HG02970 (cell line): ENCODE data around the gene GLDC.
"Not testable (repeated sequence)": the region's sequence is repeated elsewhere in the genome, so short reads cannot be mapped to it uniquely, and the experiment has no call there.

Experiments
- ATAC-seq: cut with Tn5 transposase; IDR thresholded peaks from one replicate; pipeline ENCODE4 v1.9.1; 2021; ENCODE audit warnings: mild to moderate bottlenecking, moderate library complexity, moderate number of reproducible peaks; ENCODE audit not compliant: unreplicated experiment, low FRiP score

Gene GLDC

GRCh38 chr9:6625363-6625762 lies 20.2 kb downstream of the GLDC start:
- no peak for ATAC-seq

DNA sequence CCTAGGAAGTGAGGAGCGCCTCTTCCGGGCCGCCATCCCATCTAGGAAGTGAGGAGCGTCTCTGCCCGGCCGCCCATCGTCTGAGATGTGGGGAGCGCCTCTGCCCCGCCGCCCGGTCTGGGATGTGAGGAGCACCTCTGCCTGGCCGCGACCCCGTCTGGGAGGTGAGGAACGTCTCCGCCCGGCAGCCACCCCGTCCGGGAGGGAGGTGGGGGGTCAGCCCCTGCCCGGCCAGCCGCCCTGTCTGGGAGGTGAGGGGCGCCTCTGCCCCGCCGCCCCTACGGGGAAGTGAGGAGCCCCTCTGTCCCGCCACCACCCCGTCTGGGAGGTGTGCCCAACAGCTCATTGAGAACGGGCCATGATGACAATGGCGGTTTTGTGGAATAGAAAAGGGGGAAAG lies 22.7 kb downstream of the GLDC start:
- not testable (repeated sequence) for ATAC-seq

DNA sequence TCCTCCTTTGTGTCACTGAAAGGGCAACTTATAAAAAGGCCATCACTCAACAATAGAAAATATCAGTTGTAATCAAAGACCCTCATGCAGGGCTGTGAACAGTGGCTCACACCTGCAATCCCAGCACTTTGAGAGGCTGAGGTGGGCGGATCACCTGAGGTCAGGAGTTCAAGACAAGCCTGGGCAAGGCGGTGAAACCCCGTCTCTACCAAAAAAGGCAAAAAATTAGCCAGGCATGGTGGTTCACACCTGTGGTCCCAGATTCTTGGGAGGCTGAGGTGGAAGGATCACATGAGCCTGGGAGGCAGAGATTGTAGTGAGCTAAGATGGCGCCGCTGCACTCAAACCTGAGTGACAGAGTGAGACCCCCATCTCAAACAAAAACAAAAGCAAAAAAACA lies 24.7 kb downstream of the GLDC start:
- no peak for ATAC-seq

DNA sequence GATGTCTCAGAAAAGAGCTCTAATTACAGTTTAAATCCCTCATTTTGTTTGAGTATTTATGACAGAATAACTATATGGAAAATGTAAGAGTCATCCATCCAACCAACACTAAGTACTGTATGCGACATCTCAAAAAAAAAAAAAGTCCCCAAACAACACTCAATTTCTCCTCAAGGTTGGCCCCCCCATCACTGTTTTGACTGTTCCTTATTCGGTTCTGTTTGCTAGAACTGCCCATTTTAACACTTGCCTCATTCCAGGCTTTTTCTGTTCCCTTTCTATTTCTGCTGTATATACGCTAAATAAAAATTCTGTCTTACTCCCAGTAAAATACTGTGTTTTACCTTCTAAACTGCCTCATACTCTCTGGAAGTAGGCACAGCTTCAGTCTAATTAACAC lies 25.2 kb downstream of the GLDC start:
- no peak for ATAC-seq

GRCh38 chr9:6619909-6620308 lies 25.6 kb downstream of the GLDC start:
- ATAC-seq: no peak

- no peak for ATAC-seq
Observed at GRCh38 chr9:6616951-6617602, 28.5 kb downstream of the GLDC start.

DNA sequence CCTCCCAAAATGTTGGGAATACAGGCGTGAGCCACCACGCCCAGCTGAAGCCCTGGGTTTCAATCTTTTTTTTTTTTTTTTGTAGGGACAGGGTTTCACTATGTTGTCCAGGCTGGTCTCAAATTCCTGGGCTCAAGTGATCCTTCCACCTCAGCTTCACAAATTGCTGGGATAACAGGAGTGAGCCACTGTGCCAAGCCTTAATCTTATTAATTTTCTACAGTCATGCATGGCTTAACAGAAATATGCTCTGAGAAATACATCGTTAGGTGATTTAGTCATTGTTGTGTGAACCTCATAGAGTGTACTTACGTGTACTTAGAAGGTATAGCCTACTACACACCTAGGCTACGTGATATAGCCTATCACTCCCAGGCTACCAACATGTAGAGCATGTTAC lies 31.0 kb downstream of the GLDC start:
- ATAC-seq: no peak

GRCh38 chr9:6611865-6612264 lies 33.7 kb downstream of the GLDC start:
- ATAC-seq: no peak

DNA sequence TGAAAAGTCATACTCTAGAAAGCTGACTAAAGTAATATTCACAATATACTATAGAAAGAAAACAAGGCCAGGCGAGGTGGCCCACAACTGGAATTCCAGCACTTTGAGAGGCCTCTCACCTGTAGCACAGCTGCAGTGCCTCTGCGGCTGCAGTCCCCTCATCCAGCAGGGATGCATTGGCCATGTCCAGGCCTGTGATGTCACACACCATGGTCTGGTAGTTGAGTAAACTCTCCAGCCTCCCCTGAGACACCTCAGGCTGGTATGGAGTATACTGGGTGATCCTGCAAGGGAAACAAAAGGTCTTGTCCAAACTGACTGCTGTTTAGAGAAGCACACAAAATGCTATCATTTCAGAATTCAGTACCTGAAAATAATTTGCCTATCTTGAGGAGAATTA lies 35.5 kb downstream of the GLDC start:
- no peak for ATAC-seq

GRCh38 chr9:6609497-6610016 lies 36.0 kb downstream of the GLDC start:
- no peak for ATAC-seq

DNA sequence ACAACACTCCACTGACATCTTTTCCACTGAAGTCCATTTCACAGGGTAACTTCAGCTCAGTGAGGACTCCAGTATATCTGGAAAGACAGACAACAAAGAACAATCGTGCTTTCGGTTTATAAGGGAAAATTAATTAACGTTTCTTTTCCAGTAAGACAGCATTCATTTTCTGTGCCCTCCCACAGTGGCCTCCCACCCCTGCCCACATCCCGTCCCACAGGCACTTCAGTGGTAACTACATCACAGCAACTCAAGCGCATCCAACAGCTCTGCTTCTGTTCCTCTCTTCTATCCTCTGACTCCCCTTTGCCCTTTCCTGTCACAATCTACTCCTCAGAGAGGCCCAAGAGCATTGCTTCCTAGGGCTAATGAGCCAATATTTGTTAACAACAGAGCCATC lies 40.3 kb downstream of the GLDC start:
- no peak for ATAC-seq

- no peak for ATAC-seq
Observed at GRCh38 chr9:6600426-6600825, 45.1 kb downstream of the GLDC start.

- ATAC-seq: no peak
Observed at GRCh38 chr9:6600006-6600405, 45.5 kb downstream of the GLDC start.

DNA sequence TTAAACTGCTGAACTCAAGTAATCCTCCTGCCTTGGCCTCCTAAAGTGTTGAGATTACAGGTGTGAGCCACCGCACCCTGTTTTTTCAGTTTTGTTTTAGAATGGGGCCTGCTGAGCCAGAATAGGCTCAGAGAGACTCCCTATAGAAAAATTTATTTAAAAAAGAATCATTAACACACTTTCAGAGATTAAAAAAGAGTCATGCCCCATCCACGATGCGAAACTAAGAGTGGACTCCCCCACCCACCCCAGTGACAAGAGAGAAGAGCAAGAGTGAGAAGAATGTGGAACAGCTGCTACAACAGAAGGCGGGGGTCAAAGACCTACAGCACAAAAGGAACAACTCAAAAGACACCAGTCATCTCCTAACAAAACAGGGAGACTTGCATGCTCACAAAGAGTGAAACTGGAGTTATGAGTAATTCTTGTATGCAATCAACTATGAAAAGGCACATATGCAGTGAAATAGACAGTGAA lies 47.2 kb downstream of the GLDC start:
- peak; percentile 96 for ATAC-seq

DNA sequence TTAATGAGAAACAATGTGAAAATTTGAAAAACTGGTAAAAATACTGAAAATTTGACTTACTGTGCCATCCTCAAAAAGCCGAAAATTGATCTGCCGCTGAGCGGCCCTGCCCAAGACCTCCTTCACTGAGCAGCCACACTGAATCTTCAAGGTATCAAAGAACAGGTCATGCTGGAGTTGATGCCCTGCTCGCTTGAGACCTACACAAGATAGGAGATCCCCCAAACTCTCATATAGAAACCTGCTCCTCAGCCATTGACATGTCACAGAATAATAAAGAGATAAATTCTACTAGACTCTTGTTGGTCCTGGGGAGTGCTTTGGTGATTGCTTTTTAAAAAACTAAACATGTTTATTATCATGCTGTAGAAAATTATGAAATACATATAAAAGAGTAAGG lies 52.7 kb downstream of the GLDC start:
- ATAC-seq: no peak

DNA sequence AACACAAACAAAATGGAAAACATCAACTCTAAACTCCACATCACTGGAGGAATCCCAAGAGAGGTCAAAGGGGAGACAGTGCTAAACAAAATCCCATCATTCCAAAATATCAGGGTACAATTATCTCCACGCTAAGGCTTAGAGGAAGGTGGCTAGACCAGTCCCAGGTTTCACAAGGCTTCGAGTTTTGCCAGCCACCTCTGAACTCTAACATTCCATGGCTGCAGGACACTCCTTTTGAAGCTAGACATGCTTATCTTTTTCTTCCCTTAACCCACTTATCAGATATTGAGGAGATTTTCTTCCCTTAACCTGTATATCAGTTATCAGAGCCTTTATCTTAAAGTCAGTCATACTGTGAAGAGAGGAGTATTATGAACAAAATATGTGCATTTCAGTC lies 53.3 kb downstream of the GLDC start:
- no peak for ATAC-seq

- ATAC-seq: no peak
Observed at GRCh38 chr9:6590772-6591384, 54.7 kb downstream of the GLDC start.

DNA sequence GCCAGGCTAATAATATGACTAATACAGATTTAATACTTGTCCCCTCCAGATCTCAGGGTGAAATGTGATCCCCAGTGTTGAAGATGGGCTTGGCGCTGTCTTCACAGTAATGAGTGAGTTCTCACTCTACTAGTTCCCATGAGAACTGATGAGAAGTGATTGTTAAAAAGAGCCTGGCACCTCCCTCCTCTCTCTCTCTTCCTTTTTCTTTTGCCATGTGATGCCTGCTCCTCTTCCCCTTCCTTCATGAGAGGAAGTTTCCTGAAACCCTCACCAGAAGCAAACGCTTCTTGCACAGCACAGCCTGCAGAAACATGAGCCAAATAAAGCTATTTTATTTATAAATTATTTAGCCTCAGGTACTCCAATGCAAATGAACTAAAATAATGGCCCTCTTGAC lies 55.2 kb downstream of the GLDC start:
- ATAC-seq: no peak

DNA sequence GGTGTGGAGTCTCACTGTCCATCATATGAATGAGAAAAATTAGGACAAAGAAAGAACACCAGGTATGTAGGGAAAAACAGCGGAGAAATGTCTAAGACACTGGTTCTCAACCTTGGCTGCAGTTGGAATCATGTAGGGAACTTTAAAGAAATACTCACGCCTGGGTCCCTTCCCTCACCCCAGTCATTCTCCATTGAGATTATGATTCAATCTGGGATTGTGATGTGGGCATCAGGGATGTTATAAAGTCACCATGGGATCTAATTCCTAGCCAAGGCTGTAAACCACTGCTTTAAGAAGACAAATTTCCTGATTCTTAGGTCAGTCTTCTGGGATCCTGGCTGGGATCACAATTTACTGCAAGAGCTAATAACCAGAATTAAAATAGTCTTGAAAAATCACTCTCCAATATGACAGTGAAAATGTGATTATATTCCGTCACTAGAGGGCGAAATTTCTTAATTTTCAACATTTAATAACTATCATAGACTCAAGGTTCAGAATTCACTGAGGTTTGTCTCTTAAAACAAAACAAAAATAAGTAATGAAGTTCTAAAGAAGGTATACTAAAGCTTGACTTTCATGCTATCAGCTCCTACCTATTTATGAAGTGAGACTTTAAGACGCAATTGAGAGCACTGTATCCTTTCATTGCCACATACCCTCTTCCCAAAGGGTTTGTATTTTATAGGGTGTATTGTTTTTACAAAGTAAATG lies 60.5 kb downstream of the GLDC start:
- no peak for ATAC-seq

- no peak for ATAC-seq
Observed at GRCh38 chr9:6581253-6581652, 64.3 kb downstream of the GLDC start.

- no peak for ATAC-seq
Observed at GRCh38 chr9:6579613-6580012, 65.9 kb downstream of the GLDC start.

GRCh38 chr9:6576987-6577386 lies 68.5 kb downstream of the GLDC start:
- no peak for ATAC-seq
